ENCODE measurements around the gene JMJD4.
"Not testable (repeated sequence)": the region's sequence is repeated elsewhere in the genome, so short reads cannot be mapped to it uniquely, and the experiment has no call there.

The JMJD4 gene

DNA sequence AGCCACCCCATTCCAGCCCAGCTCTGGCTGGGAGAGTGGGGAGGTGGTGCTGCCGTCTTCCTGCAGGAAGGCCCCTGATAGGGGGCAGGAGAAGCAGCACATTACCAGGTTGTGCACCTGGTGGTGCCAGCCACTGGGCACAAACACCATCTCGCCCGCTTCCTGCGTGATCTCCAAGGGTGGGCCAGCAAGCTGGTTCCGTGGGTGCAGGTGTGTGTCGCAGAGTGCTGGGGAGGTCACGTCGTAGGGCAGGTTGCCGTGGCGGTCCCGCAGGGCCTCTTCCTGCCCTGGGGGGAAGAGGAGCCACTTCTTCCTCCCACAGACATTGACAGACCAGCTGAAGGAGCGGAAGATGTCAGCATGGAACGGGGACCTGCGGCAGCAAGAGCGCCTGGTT, 1.8 kb downstream of the JMJD4 start:
- DNase-seq (ENCODE audit: low read depth in 2 of 2) = no peak

DNA sequence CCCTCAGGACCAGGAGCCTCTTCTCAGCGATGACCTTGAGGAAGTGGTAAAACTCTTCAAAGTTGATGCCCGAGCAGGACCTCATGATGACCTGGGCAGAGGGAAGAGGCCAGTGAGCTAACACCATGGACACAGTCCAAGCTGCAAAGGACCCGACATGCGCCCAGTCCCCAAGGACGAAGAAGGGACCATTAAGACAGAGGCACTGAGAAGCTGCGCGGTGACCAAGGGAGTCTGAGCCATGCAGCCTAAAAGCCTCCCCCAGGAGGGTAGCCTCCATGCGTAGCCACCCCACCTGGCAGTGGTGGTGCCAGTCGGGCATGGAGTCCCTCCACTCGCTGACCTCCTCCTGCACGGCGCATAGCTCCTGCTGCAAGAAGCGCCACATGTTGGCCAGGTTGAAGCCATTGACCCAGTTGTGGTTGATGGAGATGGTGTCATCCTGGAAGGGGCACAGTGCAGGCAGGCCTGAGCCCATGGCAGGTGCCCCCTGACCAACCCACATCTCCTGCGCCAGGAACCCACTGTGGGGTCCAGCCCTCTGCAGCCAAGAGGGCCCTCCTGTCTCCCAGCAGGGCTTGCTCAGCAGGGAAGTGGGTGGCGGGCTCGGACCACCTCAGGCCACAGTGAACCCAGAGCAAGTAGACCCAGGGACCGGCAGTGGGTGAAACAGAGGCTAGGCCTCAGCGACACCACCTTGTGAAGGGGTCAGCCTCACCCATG, 2.4 kb downstream of the JMJD4 start:
- no peak for DNase-seq (ENCODE audit: low read depth in 2 of 2)

DNA sequence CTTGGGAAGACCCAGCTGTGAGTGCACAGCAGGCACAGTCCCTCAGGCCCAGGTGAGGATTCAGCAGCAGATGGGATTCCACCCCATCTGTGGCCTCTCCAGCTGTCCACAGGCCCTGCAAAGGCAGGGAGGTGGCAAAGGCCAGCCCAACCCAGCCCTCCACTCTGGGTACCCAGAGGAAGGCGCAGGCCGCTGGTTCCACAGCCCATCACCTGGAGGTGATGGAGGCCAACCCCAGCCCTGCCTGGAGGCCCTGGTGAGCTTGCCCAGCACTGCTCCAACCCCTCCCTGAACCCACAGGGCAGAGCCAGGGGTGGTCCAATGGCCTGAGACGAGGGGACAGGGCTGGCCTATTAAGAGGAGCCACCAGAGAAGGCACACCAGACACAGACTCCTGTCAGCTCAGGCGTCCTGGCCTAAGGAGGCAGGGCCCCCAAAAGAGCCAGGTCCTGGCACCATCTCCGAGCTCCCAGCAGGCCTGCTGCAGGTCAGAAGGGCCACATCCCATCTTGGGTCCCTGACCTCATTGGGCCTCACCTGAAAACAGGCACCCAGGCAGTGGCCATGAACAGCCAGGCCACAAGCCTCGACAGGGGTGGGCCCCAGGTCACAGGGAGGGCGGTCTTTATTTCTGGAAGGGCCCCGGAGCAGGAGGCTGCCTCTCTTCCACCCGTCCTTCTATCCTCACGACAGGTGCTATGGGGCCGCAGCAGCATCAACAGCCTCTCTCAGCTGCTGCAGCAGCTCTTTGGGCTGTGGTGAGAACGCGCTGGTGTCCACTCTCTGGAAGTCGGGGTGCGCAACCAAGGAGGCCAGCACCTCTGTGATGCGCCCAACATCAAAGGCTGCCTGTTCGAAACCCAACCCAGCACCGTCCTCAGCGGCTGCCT, 3.2 kb downstream of the JMJD4 start:
- no peak for DNase-seq (ENCODE audit: low read depth in 2 of 2)

- DNase-seq (ENCODE audit: low read depth in 2 of 2) = no peak
These were observed 3.8 kb downstream of the JMJD4 start for GRCh38 chr1:227731241-227731677.

GRCh38 chr1:227730630-227731151, 4.4 kb downstream of the JMJD4 start:
- DNase-seq (ENCODE audit: low read depth in 2 of 2) = no peak

DNA sequence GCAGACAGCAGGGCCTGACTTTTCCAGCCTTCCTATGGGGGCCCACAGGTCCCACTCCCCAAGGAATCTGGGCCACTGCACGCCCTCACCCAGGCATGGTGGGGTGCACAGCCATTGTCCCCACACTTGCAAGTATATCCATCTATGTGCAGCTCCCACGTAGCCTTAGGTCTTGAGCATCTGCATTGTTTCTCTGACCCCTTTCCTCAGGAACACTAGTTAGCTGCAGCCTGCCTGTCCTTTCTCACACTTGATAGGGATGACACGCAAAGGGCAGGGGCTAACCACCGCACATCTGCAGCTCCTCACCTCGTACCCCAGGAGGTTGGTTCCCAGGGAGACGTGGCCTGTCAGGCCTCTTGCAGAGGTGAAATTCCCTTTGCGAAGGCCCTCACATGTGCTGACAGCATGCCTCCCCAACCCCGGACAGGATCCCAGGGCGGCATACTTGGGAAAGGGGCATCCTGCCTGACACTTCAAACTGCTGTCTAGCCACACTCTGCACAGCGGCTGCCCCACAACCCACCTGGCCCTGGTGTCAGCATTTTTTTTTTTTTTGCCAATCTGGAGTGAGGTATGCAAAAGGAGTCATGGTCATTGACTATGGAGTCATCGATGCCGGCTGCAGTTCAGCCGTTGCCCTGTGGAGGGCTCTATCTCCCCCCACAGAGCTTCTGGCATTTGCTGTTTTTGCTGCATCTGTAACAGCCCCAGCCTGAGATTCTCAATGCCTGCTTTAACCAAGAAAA, 5.0 kb downstream of the JMJD4 start:
- DNase-seq (ENCODE audit: low read depth in 2 of 2) = no peak

- no peak for DNase-seq (ENCODE audit: low read depth in 2 of 2)
These were observed 5.8 kb downstream of the JMJD4 start for GRCh38 chr1:227729144-227729880.

DNA sequence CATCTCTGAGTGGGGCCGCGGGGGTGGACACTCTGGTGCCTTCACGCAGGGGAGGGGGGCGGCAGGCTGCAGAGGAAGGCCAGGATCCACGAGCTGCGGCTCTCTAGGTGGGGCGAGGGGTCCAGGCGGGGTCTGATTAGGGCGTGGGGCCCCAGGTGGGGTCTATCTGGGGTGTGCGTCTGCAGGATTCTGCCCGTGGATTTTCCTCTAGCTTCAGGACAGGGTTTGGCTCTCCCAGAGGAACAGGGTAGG, 6.3 kb downstream of the JMJD4 start:
- no peak for DNase-seq (ENCODE audit: low read depth in 2 of 2)

DNA sequence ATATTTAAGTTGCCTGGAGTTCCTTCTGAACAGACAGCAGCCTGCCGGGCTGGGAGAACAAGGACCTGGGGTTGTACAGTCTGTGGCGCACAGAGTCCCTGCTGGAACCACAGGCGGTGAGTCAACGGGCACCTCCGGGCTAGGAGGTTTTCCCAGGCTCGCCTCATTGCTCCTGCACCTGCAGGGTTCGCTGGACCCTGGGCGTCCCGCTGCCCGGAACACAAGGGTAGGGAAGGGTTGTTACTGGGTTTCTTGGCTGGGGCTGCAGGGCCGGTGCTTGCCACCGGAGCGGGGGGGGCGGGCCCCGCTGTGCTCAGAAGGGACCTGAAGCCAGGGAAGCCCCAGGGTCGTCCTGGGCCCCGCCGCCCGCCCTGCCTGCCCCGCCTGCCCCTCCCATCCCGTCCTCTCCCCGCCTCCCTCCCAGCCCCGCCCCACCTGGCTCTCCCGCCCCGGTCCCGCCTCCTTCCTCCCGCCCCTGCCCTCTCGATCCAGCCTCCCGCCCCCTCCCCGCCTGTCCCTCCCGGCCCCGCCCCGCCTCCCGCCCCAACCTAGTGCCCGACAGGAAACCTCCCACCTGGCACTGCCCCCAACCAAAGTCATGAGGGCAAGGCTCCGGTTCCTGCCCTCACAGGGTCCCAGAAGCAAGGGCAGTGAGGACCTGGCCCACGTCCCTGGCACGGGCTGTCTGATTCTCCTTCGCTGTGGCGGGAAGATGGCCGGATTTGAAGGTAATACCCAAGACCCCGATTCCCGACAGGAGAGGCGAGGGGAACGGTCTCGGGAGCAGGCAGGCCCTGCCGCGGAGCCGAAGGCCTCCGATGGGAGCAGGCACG, 6.8 kb downstream of the JMJD4 start:
- peak; percentile 30 to 34 for DNase-seq (ENCODE audit: low read depth in 2 of 2)

DNA sequence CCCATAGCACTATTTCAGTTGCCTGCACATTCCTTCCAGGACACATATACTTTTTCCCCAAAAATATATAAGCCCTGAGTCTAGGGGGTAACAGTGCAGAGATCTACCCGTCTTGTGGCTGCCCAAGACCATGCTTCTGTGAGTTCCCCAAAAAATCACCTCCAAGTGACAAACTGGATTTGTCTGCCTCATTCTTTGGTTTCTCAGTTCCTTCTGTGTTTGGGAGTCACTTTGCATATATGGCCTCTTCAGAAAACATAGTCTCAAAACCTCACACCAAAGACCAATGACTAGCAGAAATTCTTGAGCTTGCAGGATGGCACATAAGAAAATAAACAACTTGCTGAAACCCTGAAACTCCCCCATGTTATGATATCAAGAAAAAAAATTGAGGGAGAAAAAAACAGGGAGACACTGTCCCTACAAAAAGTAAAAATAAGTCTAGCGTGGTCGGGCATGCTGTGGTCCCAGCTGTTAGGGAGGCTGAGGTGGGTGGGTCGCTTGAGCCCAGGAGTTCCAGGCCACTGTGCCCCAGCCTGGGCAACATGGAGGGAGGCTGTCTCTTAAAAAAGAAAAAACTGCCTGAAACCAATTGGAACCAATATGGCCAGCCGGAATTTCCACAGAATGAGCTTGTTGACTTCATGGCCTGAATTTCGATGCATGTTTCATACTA, 8.0 kb downstream of the JMJD4 start:
- DNase-seq (ENCODE audit: low read depth in 2 of 2) = no peak

DNA sequence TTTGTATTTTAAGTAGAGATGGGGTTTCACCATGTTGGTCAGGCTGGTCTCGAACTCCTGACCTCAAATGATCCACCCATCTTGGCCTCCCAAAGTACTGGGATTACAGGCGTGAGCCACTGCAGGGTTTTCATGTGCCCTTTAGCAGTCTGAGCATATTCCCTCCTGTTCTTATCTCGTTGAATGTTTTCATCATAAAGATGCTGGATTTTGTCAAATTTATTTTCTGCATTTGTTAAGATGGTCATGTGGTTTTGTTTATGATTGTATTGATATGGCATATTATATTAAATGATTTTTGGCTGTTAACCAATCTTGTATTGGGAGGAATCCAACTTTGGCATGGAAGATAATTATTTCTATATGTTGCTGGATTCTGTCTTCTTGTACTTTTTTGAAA, 8.8 kb downstream of the JMJD4 start:
- DNase-seq (ENCODE audit: low read depth in 2 of 2) = no peak

DNA sequence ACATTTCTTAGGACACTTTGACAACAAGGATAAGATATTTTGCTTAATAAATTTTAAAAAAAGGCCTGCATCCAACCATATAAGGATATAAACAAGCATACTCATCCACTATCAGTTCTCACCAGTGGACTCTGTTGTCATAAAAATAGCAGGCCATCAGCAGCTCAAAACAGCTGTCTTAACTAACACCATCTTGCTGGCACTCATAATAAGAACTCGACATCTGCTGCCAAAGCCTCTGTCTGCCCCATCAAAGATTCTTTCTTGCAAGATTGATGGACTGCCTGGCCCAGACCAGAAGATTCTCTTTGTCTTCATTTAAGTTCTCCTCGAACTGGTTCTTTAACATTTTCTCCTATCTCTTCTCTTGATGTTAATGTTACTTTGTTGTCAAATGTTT, 10.1 kb downstream of the JMJD4 start:
- DNase-seq (ENCODE audit: low read depth in 2 of 2) = no peak

DNA sequence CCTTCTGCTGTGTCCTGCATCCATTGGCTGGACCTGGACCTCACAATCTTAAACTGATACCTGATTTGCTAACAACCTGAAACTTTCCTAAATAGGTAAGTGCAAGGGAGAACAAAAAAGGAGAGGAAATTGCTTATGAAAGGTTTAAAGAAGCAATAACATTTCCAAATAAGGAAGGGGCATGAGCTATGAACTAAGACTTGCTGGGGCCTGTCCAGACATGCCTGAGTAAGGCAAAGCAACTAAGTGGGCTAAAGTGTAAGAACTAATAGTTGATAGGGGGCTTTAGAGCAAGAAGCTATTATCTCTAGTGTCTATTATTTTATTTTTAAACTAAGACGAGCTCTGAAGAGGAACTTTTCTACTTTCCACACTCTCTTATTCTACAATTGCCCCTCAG, 11.6 kb downstream of the JMJD4 start:
- no peak for DNase-seq (ENCODE audit: low read depth in 2 of 2)

DNA sequence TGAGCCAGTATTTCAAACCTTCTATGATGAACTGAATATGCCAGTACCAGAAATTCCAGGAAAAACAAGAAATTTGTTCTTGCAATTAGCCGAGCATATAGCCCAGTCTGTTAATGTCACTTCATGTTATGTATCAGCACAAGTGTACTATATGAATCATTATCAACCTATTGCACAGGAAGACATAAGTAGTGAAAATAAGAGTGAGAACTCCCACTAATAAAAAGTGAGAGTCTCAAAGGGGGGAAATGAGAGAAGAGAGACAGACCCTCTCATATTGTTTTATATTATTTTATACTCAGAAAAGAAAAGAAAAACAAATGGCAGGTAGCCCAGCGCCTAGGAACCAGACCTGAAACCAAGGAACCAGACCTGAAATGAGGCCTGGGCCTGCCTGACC, 16.2 kb downstream of the JMJD4 start:
- no peak for DNase-seq (ENCODE audit: low read depth in 2 of 2)

DNA sequence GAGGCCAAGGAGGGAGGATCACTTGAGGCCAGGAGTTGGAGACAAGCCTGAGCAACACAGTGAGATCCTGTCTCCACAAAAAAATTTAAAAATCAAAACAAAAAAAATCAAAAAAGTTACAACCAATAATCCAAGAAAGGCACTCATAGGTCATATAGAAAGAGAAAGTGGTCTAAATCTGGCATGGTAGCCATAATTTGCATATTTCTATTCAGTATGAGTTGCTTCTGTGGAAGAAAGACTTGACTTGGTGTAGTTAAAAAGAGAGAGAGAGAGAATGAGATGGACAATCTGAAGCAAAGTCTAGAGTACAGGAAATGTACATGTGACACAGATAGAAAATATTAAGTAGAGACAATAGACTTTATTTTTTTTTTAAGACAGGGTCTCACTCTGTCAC, 22.5 kb downstream of the JMJD4 start:
- no peak for DNase-seq (ENCODE audit: low read depth in 2 of 2)

DNA sequence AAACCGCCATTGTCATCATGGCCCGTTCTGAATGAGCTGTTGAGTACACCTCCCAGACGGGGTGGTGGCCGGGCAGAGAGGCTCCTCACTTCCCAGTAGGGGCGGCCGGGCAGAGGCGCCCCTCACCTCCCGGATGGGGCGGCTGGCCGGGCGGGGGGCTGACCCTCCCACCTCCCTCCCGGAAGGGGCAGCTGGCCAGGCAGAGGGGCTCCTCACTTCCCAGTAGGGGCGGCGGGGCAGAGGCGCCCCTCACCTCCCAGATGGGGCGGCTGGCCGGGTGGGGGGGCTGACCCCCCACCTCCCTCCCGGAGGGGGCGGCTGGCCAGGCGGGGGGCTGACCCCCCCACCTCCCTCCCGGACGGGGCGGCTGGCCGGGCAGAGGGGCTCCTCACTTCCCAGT, 24.6 kb downstream of the JMJD4 start:
- DNase-seq (ENCODE audit: low read depth in 2 of 2) = not testable (repeated sequence)

- DNase-seq (ENCODE audit: low read depth in 2 of 2) = no peak
These were observed 25.7 kb downstream of the JMJD4 start for GRCh38 chr1:227709451-227709850.

DNA sequence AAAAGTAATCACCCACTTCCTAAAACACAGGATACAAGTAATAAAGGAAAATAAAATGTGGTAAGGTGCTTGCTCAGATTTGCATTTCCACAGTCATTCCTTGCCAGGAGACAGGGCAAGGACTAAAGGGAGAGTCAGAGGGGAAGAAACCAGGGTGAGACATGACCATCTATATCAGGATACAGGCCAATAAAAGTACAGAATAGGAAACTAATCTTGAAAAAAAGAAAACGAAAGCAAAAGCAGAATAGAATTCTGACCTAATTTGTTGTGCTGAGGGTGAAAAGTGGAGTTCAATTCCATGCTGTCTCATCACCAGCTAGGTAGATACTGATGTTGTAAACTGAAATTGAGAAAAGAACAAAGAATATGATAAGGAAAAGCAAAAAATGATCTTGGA, 27.3 kb downstream of the JMJD4 start:
- no peak for DNase-seq (ENCODE audit: low read depth in 2 of 2)

DNA sequence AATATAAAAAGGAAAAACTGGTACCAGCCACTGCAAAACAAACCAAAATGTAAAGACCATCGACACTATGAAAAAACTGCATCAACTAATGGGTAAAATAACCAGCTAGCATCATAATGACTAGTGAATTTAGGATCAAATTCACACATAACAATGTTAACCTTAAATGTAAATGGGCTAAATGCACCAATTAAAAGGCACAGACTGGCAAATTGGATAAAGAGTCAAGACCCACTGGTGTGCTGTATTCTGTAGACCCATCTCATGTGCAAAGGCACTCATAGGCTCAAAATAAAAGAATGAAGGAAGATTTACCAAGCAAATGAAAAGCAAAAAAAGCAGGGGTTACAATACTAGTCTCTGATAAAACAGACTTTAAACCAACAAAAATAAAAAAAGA, 33.5 kb downstream of the JMJD4 start:
- not testable (repeated sequence) for DNase-seq (ENCODE audit: low read depth in 2 of 2)

DNA sequence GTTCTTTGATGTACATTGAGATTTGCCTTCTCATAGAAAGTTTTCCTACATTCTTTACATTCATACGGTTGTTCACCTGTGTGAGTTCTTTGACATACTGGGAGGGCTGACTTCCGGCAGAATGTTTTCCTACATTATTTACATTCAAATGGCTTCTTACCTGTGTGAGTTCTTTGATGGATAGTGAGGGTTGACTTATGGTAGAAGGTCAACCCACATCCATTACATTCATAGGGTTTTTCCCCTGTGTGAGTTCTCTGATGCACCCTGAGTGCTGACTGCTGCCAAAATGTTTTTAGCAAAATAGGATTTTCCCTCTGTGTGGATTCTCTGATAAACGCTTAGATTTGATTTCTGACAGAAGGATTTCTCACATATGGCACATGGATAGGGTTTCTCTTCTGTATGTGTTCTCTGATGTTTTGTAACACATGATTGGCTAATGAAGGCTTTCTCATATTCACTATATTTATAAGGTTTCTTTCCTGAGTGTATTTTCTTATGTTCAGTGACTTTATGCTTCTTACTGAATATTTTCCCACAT, 37.7 kb downstream of the JMJD4 start:
- no peak for DNase-seq (ENCODE audit: low read depth in 2 of 2)
